ENCODE measurements around the gene RIC8B.

DNA sequence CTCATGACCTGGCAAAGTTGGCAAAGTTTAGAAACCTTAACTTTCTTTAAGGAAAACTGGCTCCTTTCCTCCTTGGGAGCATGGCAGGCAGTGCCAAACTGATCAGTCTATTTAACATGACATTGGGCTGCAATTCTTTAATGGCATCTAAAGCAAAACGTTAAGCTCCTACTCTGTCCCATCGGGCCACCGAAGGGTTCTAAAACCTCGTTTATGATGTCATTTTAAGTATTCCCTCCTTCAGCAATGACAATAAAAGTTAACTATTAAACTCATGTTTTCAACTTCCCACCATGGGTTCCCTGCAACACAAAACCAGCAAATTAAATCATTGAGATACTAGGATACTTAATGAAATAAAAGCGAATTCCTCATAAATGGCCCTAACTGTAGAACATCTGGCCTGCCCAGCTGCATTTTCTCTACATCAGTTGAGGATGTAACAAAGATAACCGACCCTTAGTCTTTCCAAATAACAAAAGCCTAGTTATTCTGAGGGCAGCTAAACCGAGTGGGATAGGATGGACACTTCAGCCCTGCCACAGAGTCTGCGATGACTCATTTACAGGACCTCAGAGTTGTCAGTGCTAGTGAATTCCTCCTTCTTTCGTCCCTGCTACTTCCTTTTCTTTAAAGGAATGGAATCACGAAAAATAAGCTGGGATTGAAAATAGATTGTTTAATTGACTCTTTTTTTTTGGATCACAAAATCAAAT is 34.5 kb upstream of the RIC8B start:
- TF ChIP-seq CTCF (IDR thresholded peaks at IDR 0.05; ENCODE audit: borderline replicate concordance, extremely low read depth, low read length, poor library complexity, severe bottlenecking) (no peak), EZH2 (IDR thresholded peaks at IDR 0.05; ENCODE audit: borderline replicate concordance, low read depth, low read length, severe bottlenecking) (no peak)
